ENCODE data around the gene MEI1. TPM values are rescaled to one million over a fixed set of nuclear protein-coding genes. Genes with fewer than 3 reads are reported as not detected.

The MEI1 gene
- total RNA-seq, 5 donors from 2014 or later (not counting 1 experiment from before 2014, with no cell fraction given) = 52.7 to 89.2 (median 72.9) TPM

DNA sequence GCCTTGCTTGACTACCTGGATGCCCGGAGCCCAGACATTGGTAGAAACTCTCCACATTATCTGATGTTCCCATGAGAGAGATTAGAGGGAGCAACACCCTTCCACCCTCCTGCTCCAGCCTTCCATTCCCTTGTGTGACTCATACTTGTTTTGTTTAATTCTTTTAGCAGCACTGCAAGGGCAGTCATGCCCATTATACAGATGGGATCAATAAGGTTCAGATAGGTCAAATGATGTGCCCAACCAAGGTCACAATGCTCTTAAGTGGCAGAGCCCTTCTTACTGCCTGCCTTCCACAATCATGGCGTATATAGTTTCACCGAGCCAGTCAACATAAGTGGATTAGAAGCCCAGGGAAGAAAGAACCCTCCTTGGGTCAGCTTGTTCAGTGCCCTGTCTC lies 94.6 kb downstream of the MEI1 start:
- H3K27me3 ChIP-seq (replicated peaks in 1 of 2; ENCODE audit: control insufficient read depth in 2 of 2, extremely low read depth in 1 of 2, insufficient read depth in 2 of 2, low read length in 1 of 2) = no peaks in the 10 kb centered on the region
- Mint-ChIP-seq H3K4me3 (no peak overlapping the region), H3K27me3 (no peaks in the 10 kb centered on the region), H3K36me3 (peaks cover 42% of the 10 kb centered on the region), H3K27ac (no peak overlapping the region), H3K4me1 (peaks cover under 1 to 14% (median 9%) of the 10 kb centered on the region in 3 donors), H3K9me3 (no peaks in the 10 kb centered on the region)
- DNase-seq (no peak), ATAC-seq (replicated peaks in 1 of 4) (no peak)
- H3K9me3 ChIP-seq = no peaks in the 10 kb centered on the region
- ChIA-PET CTCF (no interaction called here), POLR2A (interaction anchor here in 1 of 2 donors (0.6 kb wide), 1 partner anchor 17 kb away, joined by 6 read pairs; no protein-coding TSS in a partner anchor)
- no peak overlapping the region for H3K4me3 ChIP-seq (ENCODE audit: control insufficient read depth in 1 of 2, extremely low read depth in 1 of 2, low read length in 1 of 2)
- no peak overlapping the region for H3K27ac ChIP-seq (ENCODE audit: low read length)
- peaks cover 12 to 49% of the 10 kb centered on the region in 2 donors for H3K36me3 ChIP-seq (ENCODE audit: control insufficient read depth in 2 of 2, extremely low read depth in 1 of 2, insufficient read depth in 1 of 2, low read length in 1 of 2)
- 100% methylated on average over 2 of the region's 3 CpGs for WGBS (ENCODE audit: insufficient coverage)
- H3K4me1 ChIP-seq (ENCODE audit: control insufficient read depth in 1 of 2, extremely low read depth in 1 of 2, insufficient read depth in 2 of 2, low read length in 2 of 2) = peaks cover 0 to 2% of the 10 kb centered on the region in 2 experiments

DNA sequence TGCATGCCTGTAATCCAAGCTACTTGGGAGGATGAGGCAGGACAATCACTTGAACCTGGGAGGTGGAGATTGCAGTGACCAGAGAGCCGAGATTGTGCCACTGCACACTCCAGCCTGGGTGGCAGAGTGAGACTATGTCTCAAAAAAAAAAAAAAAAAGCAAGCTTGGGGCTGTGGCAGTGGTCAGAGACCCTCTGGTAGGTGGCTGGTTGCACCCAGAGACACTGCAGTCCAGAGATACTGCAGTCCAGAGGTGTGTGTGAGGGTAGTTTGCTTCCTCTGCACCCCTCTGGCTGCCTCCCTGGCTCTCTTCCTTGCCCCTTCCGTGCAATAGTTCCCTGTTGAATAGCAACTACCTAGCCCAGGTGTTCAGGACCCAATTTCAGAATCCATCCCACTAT lies 99.4 kb downstream of the MEI1 start:
- Mint-ChIP-seq H3K27ac (peak overlapping the region; percentile 98 to 99), H3K4me3 (peak overlapping the region; percentile 93 to 97 (median 96)), H3K9me3 (no peaks in the 10 kb centered on the region), H3K27me3 (no peaks in the 10 kb centered on the region), H3K36me3 (peaks cover 18% of the 10 kb centered on the region), H3K4me1 (peaks cover 25 to 36% (median 32%) of the 10 kb centered on the region in 3 donors)
- H3K27ac ChIP-seq (ENCODE audit: low read length) = peak overlapping the region; percentile 92
- CTCF ChIA-PET = interaction anchor here in 1 of 2 donors (0.6 to 2.9 kb wide), 5 partner anchors 12 to 101 kb away, joined by 6 to 46 read pairs (median 15); partner anchors contain the start of gene MEI1
- DNase-seq = no peak
- peaks cover 6 to 24% of the 10 kb centered on the region in 2 donors for H3K36me3 ChIP-seq (ENCODE audit: control insufficient read depth in 2 of 2, extremely low read depth in 1 of 2, insufficient read depth in 1 of 2, low read length in 1 of 2)
- POLR2A ChIA-PET = interaction anchor here (1.1 to 4.6 kb wide), 4 partner anchors 14 to 128 kb away, joined by 3 to 81 read pairs (median 12); no protein-coding TSS in a partner anchor
- WGBS (ENCODE audit: insufficient coverage) = 100% methylated on average over 1 of the region's 2 CpGs
- no peak for ATAC-seq (replicated peaks in 1 of 4)
- no peaks in the 10 kb centered on the region for H3K9me3 ChIP-seq
- peaks cover 13 to 35% of the 10 kb centered on the region in 2 experiments for H3K4me1 ChIP-seq (ENCODE audit: control insufficient read depth in 1 of 2, extremely low read depth in 1 of 2, insufficient read depth in 2 of 2, low read length in 2 of 2)
- H3K27me3 ChIP-seq (replicated peaks in 1 of 2; ENCODE audit: control insufficient read depth in 2 of 2, extremely low read depth in 1 of 2, insufficient read depth in 2 of 2, low read length in 1 of 2) = no peaks in the 10 kb centered on the region
- H3K4me3 ChIP-seq (ENCODE audit: control insufficient read depth in 1 of 2, extremely low read depth in 1 of 2, low read length in 1 of 2) = no peak overlapping the region

DNA sequence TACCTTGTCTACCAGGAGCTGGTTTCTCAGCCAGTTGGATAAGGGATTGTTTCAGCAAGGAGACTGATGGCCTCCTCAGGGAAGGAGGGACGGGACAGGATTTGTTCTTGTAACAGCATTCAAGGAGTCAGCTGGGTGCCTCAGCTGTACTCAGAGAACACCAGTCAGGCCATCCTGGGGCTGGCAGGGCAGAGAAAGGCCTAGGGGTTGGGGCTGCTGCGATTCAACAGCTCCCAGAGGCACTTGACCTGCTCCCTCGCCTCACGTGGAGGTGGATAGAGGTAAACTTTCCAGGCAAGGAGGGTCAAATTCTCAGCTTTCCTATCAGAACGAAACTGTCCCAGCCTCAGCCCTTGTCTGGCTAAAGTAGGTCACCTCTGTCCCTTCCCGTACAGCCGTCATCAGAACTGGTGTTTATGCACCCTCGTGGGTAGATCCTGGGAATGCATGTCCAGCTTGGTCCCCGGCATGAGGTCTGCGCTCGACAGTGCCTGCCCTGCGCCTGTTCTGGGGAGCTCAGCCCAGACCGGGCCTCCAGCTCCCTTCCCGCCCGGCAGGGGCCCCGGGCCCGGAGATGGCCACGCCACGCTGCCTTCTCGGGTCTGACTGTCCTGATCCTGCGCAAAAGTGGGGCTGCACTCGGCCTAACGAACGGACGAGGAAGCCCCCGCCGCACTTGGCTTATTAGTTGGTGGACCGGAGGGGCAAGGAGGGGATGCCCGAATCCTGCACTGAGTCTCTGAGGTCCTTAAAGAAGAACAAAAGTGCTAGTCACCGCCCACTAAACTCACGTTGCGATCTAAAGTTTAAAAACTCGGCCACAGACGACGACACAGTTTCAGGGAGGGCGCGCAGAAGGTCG lies 100.4 kb downstream of the MEI1 start:
- CTCF ChIA-PET = interaction anchor here (0.5 to 2.9 kb wide), 12 partner anchors 13 to 1365 kb away, joined by 3 to 46 read pairs (median 8); partner anchors contain the start of gene MEI1 (in 1 of the 2)
- Histone ChIP-seq H3K4me3 (ENCODE audit: control insufficient read depth in 1 of 2, extremely low read depth in 1 of 2, low read length in 1 of 2) (peak overlapping the region; percentile 92 to 96), H3K9me3 (no peaks in the 10 kb centered on the region), H3K4me1 (ENCODE audit: control insufficient read depth in 1 of 2, extremely low read depth in 1 of 2, insufficient read depth in 2 of 2, low read length in 2 of 2) (peaks cover 13 to 35% of the 10 kb centered on the region in 2 experiments), H3K36me3 (ENCODE audit: control insufficient read depth in 2 of 2, extremely low read depth in 1 of 2, insufficient read depth in 1 of 2, low read length in 1 of 2) (peaks cover 0 to 14% of the 10 kb centered on the region in 2 donors), H3K27ac (ENCODE audit: low read length) (peak overlapping the region; percentile 92), H3K27me3 (replicated peaks in 1 of 2; ENCODE audit: control insufficient read depth in 2 of 2, extremely low read depth in 1 of 2, insufficient read depth in 2 of 2, low read length in 1 of 2) (no peaks in the 10 kb centered on the region)
- Mint-ChIP-seq H3K4me3 (peak overlapping the region; percentile 93 to 97 (median 96)), H3K36me3 (peaks cover 11% of the 10 kb centered on the region), H3K9me3 (no peaks in the 10 kb centered on the region), H3K27ac (peak overlapping the region; percentile 98 to 99), H3K4me1 (peaks cover 33 to 46% (median 41%) of the 10 kb centered on the region in 3 donors), H3K27me3 (no peaks in the 10 kb centered on the region)
- DNase-seq (peak in 6 of 35 experiments; percentile 1 to 25 (median 16)), ATAC-seq (replicated peaks in 1 of 4) (peak; percentile 42 to 45 (median 42))
- POLR2A ChIA-PET = interaction anchor here (0.5 to 4.6 kb wide), 12 partner anchors 15 to 513 kb away, joined by 3 to 81 read pairs (median 4); partner anchors contain the start of genes RANGAP1 (in 1 of the 2) and TNFRSF13C (in 1 of the 2)
- WGBS (ENCODE audit: insufficient coverage) = 17% methylated on average over 33 of the region's 38 CpGs

DNA sequence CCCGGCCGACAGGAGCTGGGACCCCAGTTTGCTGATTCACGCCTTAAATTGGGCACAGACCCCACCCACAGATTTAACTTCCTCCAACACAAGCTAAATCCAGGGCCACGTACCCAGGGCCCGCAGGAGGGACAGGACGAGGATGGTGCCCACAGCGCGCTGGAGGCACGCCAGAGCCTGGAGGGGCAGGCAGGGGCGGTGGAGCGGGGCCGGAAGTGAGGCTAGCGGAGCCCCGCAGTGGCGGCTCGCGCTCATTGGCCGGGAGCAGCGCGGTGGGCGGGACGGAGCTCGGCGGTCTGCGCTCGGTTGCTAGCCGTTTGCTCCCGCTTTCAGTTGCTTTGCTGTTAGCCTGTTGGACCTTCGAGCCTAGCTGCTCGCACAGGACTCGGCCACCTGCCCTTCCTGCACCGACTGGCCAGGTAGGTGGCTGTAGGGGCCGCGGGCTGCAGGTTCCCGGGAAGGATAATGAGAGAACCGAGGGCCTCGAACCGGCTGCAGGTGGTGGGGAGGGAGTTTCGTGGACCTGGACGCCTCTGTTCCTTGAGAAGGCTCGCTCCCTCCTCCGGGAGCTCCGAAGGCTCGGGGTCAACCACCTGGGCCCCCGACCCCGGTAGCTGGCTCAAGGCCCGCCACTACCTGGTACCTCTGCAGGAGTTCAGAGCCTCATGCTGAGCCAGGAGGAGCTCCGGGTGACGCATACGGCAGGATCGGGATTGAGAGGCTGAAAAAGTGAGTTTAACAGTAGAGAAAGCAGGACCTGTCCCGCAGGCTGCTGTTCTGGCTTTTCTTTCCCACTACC lies 101.2 kb downstream of the MEI1 start, which contains the start of gene CCDC134:
TSS of gene CCDC134 (plus strand) at position 332 of the 799 bp plus-strand sequence. CDS start 8,212 bp downstream, outside the sequence.
- CTCF ChIA-PET = interaction anchor here (0.5 to 2.9 kb wide), 16 partner anchors 14 to 1366 kb away, joined by 3 to 46 read pairs (median 6); partner anchors contain the start of genes MEI1 (in 1 of the 2) and SREBF2 (in 1 of the 2)
- Histone ChIP-seq H3K4me3 (ENCODE audit: control insufficient read depth in 1 of 2, extremely low read depth in 1 of 2, low read length in 1 of 2) (peak within 1 kb of the TSS; percentile 92 to 96), H3K4me1 (ENCODE audit: control insufficient read depth in 1 of 2, extremely low read depth in 1 of 2, insufficient read depth in 2 of 2, low read length in 2 of 2) (peaks cover 13 to 36% of the 10 kb centered on the region in 2 experiments), H3K27me3 (replicated peaks in 1 of 2; ENCODE audit: control insufficient read depth in 2 of 2, extremely low read depth in 1 of 2, insufficient read depth in 2 of 2, low read length in 1 of 2) (no peaks in the 10 kb centered on the region), H3K9me3 (no peaks in the 10 kb centered on the region), H3K36me3 (ENCODE audit: control insufficient read depth in 2 of 2, extremely low read depth in 1 of 2, insufficient read depth in 1 of 2, low read length in 1 of 2) (peaks cover 0 to 5% of the 10 kb centered on the region in 2 donors), H3K27ac (ENCODE audit: low read length) (peak within 1 kb of the TSS; percentile 92)
- H3K4me3 Mint-ChIP-seq = peak within 1 kb of the TSS; percentile 93 to 97 (median 96)
- no peaks in the 10 kb centered on the region for H3K9me3 Mint-ChIP-seq
- H3K27me3 Mint-ChIP-seq = no peaks in the 10 kb centered on the region
- POLR2A ChIA-PET = interaction anchor here (0.5 to 4.6 kb wide), 12 partner anchors 19 to 514 kb away, joined by 3 to 81 read pairs (median 5); partner anchors contain the start of genes RANGAP1 (in 1 of the 2) and TNFRSF13C (in 1 of the 2)
- H3K36me3 Mint-ChIP-seq = peaks cover 7% of the 10 kb centered on the region
- peak within 1 kb of the TSS; percentile 98 to 99 for H3K27ac Mint-ChIP-seq
- DNase-seq (peak; percentile 83 to 94 (median 89)), ATAC-seq (replicated peaks in 1 of 4) (peak; percentile 97 to 99 (median 98))
- WGBS (ENCODE audit: insufficient coverage) = under 1% methylated on average over 45 of the region's 52 CpGs
- peaks cover 38 to 52% (median 48%) of the 10 kb centered on the region in 3 donors for H3K4me1 Mint-ChIP-seq

DNA sequence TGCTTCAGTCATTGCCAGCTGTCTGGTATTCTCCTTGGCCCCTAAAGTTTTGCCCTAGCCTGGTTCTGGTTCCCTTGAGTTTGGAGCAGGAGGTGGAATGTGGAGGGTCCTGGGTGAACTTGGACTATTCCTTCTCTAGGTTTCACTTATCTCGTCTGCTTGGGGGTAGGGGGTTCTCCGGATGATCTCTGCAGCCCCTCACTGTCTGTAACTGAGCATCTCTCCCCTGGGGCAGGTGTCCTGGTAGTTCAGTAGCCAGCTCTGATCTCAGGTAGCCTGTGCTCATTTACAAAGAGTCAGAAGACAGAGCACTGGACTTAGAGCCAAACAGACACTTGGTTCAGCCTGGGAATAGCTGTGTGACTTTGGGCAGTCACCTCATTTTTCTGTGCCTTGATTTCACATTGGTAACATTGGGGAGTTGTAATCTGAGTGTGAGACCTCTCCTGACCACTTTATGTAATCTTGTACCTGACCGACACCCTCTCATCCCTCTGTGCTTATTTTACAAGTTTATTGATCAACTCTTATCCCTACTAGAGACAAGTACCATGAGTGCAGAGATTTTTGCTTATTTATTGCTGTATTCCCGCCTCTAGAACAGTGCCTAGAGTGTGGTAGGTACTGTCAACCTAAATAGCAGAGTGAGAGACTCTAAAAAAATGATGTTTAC lies 102.0 kb downstream of the MEI1 start:
- Histone ChIP-seq H3K27me3 (replicated peaks in 1 of 2; ENCODE audit: control insufficient read depth in 2 of 2, extremely low read depth in 1 of 2, insufficient read depth in 2 of 2, low read length in 1 of 2) (no peaks in the 10 kb centered on the region), H3K36me3 (ENCODE audit: control insufficient read depth in 2 of 2, extremely low read depth in 1 of 2, insufficient read depth in 1 of 2, low read length in 1 of 2) (peaks cover 0 to 2% of the 10 kb centered on the region in 2 donors), H3K9me3 (no peaks in the 10 kb centered on the region), H3K27ac (ENCODE audit: low read length) (peak overlapping the region; percentile 92), H3K4me1 (ENCODE audit: control insufficient read depth in 1 of 2, extremely low read depth in 1 of 2, insufficient read depth in 2 of 2, low read length in 2 of 2) (peaks cover 13 to 38% of the 10 kb centered on the region in 2 experiments), H3K4me3 (ENCODE audit: control insufficient read depth in 1 of 2, extremely low read depth in 1 of 2, low read length in 1 of 2) (peak overlapping the region; percentile 92 to 96)
- peaks cover 38 to 53% (median 49%) of the 10 kb centered on the region in 3 donors for H3K4me1 Mint-ChIP-seq
- no peak for DNase-seq
- peak overlapping the region; percentile 98 to 99 for H3K27ac Mint-ChIP-seq
- no peaks in the 10 kb centered on the region for H3K9me3 Mint-ChIP-seq
- POLR2A ChIA-PET = interaction anchor here (0.9 to 4.6 kb wide), 5 partner anchors 19 to 515 kb away, joined by 3 to 81 read pairs (median 10); partner anchors contain the start of gene RANGAP1 (in 1 of the 2)
- CTCF ChIA-PET = interaction anchor here (1.0 to 2.9 kb wide), 11 partner anchors 14 to 144 kb away, joined by 3 to 46 read pairs (median 8); partner anchors contain the start of genes MEI1 (in 1 of the 2) and SREBF2 (in 1 of the 2)
- 86% methylated on average over 1 of the region's 4 CpGs for WGBS (ENCODE audit: insufficient coverage)
- H3K4me3 Mint-ChIP-seq = peak overlapping the region; percentile 93 to 97 (median 96)
- peaks cover 3% of the 10 kb centered on the region for H3K36me3 Mint-ChIP-seq
- no peak for ATAC-seq (replicated peaks in 1 of 4)
- H3K27me3 Mint-ChIP-seq = no peaks in the 10 kb centered on the region
